A673 (cell line): ENCODE measurements around the gene ZNF630.

Experiments
- EZH2 ChIP-seq: fragments of 200-600 bp; sonication (generic); IDR thresholded peaks from 2 replicates; pipeline ENCODE4 v1.6.1; 2017; ENCODE audit warnings: borderline replicate concordance, low read depth, mild to moderate bottlenecking, mixed read lengths, antibody characterized with exemption, low read length; ENCODE audit not compliant: poor library complexity, severe bottlenecking
- TF ChIP-seq, protein P1 (sequence below): fragments of 300-800, 200-600 bp; sonication (generic); conservative IDR thresholded peaks from 2 replicates; pipeline ENCODE4 v1.5.1; 2017; ENCODE audit warnings: low read depth, mild to moderate bottlenecking, antibody characterized with exemption, low read length, moderate library complexity, mixed read lengths

DNA sequence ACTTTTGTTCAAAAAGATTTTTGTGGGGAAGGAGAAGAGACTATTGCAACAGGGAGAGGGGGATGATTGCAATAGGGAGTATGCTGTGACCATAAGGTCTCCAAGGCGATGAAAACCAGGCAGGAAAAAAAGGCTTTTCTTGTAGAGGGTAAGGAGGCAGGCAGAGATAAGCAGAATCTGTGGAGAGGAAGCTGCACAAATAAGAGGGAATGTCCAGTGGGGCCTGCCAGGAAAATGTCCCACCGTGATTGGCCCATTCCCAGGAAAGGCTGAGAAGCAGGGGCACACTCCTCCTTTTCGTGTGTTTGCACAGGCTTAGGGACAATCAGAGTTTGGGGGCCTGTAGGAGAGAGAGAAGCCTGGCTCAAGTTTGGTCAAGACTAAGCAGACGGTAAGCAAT lies 35.5 kb downstream of the ZNF630 start:
- TF ChIP-seq, protein P1, sequence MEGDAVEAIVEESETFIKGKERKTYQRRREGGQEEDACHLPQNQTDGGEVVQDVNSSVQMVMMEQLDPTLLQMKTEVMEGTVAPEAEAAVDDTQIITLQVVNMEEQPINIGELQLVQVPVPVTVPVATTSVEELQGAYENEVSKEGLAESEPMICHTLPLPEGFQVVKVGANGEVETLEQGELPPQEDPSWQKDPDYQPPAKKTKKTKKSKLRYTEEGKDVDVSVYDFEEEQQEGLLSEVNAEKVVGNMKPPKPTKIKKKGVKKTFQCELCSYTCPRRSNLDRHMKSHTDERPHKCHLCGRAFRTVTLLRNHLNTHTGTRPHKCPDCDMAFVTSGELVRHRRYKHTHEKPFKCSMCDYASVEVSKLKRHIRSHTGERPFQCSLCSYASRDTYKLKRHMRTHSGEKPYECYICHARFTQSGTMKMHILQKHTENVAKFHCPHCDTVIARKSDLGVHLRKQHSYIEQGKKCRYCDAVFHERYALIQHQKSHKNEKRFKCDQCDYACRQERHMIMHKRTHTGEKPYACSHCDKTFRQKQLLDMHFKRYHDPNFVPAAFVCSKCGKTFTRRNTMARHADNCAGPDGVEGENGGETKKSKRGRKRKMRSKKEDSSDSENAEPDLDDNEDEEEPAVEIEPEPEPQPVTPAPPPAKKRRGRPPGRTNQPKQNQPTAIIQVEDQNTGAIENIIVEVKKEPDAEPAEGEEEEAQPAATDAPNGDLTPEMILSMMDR, result no peak
- no peak for TF ChIP-seq EZH2
